HCEC 1CT (cell line): Measurements from ENCODE around the gene SUGP2.
A peak's percentile ranks its signal among the peaks of the same experiment; 100 is the strongest.
"Not testable (repeated sequence)": the region's sequence is repeated elsewhere in the genome, so short reads cannot be mapped to it uniquely, and the experiment has no call there.

Experiments used
- DNase-seq: peaks from one replicate; pipeline ENCODE4 v3.0.0-alpha.2; 2017

SUGP2 gene

DNA sequence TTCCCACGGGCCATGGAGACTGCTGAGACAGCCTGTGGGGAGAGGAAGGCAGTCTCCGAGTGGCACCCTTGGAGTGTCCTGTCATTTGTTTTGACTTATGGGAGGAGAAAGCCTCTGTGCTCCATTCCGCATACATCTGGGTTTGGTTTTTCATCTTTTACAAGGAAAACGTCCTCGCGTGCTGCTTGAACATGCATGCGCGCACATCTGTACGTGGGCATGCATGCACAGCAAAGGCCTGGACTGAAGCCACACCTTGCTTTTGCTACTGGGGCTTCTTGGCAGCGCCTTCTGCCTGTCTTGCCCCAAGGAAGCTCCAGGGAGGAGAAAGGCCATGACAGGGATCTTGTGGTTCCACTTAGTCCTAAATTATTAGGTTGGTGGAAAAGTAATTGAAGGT is 44.0 kb downstream of the SUGP2 start:
- DNase-seq: no peak

DNA sequence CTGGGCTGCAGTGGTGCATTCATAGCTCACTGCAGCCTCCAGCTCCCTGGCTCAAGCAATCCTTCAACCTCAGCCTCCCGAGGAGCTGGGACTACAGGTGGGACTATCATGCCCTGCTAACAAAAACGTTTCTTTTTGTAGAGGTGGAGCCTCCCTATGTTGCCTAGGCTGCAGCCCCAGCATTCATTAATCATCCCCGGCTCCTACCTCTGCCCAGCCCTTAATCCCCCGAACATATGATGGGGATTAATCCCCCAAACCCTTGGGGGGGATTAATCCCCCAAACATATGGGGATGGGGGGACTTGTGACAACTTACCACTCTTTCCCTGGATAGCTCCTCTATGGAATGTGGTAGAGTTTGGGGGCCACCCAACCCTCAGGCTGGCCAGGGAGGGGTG is 45.9 kb downstream of the SUGP2 start:
- no peak for DNase-seq

DNA sequence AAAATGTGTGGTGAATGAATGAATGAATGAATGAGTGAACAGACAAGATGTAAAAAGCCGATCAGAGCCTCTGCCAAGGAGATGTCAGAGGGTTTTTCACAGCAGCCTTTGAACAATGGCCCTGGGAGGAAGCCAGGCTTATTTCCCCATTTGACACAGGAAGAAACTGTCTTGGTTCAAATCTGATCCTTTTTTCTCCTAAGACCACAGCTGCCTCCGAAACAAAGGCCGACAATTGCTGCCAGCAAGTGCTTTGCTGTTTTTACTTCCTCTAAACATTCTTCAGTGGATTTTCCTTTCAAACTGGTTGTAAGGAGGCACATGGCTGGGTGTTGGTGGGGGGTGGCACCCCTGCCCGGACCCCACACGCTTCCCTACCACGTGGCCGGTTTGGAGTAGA is 48.1 kb downstream of the SUGP2 start:
- no peak for DNase-seq

DNA sequence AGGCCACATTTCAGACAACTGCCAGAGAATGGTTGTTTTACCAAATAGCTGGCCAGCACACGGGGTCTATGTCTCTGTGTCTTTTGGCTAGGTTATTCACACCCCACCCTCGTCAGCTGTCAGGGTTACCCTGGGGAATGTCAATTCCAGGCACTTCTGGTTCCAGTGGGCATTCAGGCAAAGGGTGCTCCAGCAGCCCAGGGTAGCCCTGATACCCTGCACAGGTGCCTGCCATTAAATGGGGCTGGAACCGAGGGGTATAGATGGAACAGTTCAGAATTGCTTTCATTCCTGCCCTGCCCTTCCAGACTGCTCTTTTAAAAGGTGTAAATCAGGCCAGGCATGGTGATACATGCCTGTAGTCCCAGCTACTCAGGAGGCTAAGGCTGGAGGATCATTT is 49.1 kb downstream of the SUGP2 start:
- DNase-seq: no peak

DNA sequence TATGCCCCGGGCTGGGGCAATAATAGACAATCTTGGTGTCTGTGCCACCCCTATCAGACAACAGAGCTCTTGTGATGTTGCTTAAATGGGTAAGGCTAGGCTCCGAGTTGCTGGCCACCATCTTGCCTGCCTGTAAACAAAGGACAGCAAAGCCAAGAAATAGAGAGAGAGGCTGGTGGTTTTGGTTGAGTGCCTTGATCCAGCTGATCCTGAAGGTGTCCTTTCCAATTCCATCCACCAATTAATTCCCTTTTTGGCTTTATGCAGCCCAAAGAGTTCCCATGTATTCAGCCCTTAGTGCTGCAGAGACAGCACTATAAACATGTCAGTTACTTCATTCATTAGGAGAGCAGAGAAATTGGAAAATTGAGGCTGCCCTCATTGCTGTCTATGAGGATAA is 50.6 kb downstream of the SUGP2 start:
- no peak for DNase-seq

DNA sequence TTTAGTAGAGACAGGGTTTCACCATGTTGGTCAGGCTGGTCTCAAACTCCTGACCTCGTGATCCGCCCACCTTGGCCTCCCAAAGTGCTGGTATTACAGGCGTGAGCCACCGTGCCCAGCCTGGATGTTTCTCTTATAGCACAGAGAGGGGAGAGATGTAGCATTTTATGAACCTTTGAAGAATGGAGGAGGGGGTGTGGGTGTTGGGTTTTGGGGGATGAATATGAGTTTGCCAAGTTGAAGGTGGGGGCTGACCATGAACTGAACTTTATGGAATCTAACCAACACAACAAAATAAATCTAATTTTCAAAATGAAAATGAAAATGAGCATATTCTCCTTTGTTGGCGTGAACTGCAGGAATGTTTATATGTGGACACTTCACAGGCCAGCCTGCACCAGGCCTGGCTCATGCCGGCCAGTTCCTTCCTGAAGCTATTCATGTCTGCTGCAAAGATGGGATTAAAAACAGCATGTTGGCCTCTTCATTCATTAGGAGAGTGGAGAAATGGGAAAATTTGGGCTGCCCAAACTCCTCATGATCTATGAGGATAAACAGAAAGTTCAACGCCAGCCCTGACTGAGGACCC is 52.8 kb downstream of the SUGP2 start:
- no peak for DNase-seq

DNA sequence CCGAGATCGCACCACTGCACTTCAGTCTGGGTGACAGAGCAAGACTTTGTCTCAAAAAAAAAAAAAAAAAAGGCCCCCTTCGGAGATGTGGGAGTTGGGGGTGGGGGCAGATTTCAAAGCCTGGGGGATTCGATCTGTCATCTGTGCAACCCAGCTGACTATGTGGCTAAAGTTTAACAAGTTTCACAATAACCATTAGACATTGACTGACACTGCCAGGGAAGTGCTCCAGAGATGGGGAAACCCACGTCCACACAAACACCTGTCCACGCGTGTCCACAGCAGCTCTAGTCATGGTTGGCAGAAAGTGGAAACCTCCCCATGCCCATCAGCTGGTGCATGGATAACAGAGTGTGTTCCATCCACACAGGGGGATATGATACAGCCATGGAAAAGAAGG is 54.7 kb downstream of the SUGP2 start:
- no peak for DNase-seq

DNA sequence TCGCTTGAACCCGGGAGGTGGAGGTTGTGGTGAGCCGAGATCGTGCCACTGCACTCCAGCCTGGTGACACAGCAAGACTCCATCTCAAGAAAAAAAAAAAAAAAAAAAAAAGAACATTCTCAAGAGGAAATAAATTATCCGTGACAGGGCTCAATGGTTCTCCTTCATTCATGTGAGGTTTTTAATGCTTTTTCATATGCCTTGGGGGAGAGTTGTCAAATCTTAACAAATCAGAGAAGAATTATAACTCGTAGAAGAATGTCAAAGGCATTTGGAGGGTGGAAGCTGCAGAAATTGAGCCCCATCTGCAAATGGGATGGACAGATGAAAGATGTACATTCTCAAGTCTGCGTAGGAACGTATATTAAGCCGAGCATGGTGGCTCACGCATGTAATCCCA is 57.4 kb downstream of the SUGP2 start:
- DNase-seq: no peak

DNA sequence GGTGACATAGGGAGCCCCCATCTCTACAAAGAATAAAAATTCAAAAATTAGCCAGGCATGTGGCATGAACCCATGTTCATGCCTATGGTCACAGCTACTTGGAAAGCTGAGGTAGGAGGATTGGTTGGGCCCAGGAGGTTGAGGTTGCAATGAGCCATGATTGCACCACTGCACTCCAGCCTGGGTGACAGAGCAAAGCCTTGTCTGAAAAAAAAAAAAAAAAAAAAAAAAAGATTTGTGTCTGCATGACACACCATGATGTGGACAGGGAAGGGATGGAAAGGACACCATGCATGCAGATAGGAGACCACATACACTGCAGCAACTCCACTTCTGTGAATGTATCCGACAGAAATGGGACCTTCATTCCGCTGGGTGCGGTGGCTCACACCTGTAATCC is 58.3 kb downstream of the SUGP2 start:
- DNase-seq: peak; percentile 29

DNA sequence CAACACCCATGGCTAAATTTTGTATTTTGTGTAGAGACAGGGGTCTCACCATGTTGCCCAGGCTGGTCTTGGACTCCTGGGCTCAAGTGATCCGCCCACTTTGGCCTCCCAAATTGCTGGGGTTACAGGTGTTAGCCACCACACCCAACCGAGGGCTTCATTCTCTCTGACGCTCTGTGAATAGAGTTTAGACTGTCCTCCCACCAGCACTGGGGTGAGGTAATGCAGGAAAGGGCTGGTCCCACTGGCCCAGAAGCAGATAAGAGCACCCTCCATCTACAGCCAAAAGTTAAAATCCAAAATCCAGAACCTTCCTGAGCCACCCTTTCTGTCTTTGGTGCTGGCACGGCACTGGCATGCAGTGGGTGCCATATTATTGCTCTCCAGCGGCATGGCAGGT is 60.5 kb downstream of the SUGP2 start:
- no peak for DNase-seq

DNA sequence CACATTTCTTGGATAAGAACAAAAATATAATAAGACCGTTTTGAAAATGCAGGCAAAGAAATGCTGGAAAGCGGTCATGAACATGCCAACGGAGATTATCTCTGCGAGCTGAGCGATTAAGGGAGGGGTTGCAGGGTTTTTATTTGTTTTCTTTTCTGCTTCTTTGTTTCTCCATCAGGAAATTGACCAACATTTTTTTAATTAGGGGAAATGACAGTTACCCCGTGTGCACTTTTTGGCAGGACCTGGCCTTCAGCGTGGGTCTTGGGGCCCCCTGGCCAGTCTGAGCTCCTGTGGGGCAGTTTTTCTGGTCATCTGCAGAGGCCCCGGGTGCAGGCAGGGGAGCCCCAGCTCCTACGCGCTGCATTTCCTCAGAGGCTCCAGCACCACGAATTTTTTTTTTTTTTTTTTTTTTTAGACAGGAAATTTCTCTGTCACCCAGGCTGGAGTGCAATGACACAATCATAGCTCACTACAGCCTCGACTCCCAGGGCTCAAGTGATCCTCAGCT is 61.0 kb downstream of the SUGP2 start:
- DNase-seq: peak; percentile 32

DNA sequence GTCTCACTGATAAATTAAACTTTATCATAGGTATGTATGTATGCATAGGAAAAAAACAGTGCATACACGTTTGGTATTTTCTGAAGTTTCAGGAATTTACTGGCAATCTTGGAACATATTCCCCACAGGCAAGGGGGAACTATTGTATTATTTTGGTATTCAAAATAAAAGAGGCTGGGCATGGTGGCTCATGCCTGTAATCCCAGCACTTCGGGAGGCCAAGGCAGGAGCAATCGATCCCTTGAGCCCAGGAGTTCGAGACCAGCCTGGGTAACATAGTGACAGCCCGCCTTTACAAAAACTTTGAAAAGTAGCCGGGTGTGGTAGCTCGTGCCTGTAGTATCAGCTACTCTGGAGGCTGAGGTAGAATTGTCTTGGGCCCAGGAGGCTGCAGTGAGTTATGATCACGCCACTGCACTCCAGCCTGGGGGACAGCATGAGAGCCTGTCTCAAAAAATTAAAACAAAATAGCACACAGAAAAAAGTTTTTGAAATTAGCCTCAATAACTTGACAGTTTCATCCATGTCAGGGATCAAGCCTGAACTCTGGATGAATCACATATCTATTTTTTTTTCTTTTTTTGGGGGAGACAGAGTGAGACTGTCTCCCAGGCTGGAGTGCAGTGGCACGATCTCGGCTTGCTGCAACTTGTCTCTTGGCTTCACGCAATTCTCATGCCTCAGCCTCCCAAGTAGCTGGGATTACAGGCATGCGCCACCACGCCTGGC is 63.2 kb downstream of the SUGP2 start:
- DNase-seq: no peak

DNA sequence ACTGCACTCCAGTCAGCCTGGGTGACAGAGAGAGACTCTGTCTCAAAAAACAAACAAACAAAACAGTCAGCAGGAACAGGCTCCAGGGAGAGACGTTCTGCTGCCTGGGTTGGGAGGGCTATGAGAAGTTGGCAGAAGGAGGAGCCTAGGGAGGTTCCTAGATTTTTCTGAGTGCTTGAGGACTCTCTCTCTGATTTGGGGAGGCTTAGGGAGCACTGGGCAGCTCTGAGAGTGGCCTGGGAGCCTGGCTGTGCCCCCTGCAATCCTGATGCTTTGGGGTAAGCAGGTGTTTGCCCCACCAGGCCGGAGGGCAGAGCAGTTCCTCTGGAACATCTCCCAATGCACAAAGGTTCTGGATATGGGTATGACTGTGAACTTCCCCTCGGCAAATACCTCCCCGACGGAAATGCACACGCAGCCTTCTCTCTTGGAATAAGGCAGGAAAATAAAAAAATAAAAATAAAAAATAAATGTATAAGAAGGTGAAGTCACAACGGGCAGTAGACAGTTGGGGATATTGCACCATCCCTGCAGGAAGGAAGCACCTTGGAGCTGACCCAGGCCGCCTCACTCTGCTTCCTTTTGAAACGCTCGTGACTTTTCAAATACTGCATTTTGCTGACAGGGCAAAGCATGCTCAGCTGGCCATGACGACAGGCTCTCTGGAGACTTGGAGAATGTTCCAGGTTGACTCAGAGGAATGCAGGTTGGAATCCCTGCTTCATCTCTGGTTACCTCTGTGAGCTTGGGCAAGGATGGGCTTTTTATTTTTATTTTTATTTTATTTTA is 65.8 kb downstream of the SUGP2 start:
- DNase-seq: no peak

DNA sequence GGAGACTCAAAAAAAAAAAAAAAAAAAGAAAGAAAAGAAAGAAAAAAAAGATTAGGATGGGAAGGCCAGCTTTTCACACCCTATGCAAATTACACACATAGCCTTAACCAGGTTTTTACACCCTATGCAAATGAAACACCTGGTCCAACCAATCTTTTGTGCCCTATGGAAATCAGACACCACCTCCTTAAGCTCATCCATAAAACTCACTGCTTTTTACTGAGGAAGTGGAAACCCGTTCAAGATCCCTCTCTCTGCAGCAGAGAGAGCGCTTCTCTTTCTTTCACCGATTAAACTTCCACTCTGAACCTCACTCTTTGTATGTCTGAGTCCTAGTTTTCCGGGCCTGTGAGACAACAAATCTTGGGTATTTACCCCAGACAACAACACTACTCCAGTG is 67.0 kb downstream of the SUGP2 start:
- no peak for DNase-seq

DNA sequence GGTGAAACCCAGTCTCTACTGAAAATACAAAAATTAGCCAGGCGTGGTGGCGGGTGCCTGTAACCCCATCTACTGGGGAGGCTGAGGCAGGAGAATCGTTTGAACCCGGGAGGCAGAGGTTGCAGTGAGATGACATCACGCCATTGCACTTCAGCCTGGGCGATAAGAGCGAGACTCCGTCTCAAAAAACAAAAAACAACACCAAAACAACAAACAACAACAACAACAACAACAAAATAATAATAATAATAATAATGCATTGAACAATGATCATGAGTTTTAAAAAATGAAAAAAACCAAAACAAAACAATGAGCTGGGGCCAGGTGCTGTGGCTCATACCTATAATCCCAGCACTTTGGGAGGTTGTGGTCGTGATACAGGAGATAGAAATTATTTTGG is 69.2 kb downstream of the SUGP2 start:
- no peak for DNase-seq

DNA sequence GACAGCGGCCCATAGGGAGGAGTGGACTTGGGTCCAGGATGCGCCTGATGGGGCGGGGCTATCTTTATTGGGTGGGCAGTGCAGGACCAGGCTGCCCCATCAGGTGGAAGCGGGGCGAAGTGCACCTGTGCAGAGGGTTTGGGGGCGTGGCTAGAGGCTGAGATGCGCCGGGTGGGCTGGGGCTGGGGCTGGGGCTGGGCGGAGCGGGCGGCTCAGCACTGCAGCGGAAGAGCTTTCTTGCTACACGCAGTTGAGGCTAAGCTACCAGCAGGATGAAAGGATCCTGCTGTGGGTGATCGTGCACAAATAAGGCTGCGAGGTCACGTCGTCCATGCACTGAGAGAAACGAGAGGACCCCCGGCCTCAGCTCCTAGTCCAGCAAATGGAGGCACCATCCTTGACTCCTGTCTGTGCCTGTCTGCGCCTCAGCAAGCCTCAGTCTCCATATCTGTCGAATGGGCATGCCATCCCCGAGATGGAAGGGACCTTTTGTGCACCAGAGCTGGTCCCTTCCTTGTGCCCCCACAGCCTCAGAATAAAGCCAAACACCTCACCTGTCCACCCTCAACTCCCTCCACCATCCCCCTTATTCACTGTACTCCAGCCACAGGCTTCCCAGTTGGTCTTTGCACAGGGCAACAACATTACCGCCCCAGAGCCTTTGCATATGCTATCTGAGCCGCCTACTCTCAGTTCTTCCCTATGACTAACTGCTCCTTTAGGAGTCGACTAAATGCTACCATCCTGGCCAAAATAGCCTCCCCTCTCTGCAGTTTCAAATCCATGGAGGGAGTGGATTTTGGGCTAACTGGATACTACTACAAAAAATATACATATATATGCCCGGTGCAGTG is 71.3 kb downstream of the SUGP2 start:
- no peak for DNase-seq

DNA sequence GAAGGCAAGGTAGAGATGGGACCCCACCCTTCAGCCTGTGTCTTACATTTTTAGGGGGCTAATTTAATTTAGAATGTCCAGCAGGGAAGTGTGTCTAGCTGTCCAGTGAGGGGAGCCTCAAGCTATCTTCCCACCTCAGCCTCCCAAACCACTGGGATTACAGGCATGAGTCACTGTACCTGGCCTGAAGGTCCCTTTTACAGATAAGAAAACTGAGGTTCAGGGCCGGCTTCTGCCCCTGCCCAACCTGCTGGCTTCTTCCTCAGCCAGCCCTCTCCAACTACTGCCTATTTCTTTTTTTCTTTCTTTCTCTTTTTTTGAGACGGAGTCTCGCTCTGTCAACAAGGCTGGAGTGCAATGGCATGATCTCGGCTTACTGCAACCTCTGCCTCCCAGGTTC is 72.9 kb downstream of the SUGP2 start:
- no peak for DNase-seq

DNA sequence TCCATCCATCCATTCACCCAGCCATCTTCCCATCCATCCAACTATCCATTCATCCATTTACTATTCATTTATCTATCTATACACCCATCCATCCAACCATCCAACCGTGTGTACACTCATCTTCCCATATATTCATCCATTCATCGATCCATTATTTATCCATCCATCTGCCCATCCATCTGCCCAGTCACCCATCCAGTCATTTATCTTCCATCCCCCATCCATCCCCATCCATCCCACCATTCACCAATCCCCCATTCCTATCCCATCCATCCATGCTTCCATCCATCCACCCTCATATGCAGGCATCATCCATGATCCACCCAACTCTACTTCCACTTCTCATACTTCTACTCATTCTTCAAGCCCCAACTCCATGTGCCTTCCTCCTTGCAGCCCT is 78.3 kb downstream of the SUGP2 start:
- no peak for DNase-seq

DNA sequence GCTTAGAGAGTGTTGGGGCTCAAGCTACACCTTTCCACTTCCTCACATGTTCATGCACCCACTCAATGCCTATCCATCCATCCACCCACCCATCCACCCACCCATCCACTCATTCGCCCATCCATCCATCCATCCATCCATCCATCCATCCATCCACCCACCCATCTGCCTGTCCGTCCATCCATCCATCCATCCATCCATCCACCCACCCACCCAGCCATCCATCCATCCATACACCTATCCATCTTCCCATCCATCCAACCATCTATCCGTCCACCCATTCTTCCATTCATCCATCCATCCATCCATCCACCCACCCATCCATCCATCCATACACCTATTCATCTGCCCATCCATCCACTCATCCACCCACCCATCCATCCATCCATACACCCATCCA is 79.2 kb downstream of the SUGP2 start:
- no peak for DNase-seq

DNA sequence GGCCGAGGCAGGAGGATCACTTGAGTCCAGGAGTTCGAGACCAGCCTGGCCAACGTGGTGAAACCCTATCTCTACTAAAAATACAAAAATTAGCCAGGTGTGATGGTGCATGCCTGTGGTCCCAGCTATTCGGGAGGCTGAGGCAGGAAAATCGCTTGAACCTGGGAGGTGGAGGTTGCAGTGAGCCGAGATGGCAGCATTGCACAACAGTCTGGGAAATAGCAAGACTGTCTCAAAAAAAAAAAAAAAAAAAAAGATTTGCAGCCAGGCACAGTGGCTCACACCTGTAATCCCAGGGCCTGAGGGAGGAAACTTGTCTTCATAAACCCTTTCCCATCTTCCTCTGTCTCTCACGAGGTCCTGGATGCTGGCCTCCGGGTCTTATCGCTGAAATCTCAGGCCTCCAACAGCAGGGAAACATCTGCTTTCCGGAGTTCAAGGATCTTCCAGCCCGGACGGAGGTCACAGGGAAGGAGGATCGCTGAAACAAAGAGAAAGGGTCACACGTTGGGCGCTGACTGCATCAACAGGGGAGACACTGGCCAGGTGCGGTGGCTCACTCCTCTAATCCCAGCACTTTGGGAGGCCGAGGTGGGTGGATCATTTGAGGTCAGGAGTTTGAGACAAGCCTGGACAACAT is 80.8 kb downstream of the SUGP2 start:
- DNase-seq: not testable (repeated sequence)

DNA sequence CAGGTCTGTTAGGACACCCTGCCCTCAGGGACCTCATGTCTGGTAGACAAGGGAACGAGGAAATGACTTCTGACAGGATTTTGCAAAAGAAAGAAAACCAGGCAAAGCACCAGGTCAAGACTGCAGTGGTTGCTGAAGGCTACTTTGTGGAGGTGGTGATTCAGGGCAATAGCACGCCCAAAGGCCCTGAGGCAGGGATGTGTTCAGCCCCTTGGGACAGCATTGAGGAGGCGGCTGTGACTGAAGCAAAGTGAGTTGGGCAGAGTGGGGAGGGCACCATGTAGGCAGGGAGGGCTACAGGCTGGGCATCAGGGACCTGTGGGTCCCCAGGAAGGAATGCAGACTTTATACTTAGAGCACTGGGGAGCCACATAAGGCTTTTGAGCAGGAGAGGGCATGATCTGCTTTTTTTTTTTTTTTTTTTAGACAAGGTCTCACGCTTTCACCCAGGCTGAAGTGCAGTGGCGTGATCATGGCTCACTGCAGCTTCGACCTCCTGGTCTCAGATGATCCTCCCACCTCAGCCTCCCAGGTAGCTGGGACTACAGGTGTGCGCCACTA is 81.5 kb downstream of the SUGP2 start:
- DNase-seq: peak; percentile 19

DNA sequence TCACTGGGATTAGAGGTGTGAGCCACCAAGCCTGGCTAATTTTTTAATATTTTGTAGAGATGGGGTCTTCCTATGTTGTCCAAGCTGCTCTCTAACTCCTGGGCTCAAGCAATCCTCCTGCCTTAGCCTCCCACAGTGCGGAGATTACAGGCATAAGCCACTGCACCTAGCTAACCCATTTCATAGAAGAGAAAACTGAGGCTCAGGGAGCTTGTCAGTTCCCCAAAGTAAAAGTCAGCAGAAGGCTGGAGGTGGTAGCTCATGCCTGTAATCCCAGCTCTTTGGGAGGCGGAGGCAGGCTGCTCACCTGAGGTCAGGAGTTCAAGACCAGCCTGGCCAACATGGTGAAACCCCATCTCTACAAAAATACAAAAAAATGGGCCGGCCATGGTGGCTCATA is 83.5 kb downstream of the SUGP2 start:
- no peak for DNase-seq
